ENCODE data around the gene CDV3. TPM values are rescaled to one million over a fixed set of nuclear protein-coding genes. Genes with fewer than 3 reads are reported as not detected.

Gene CDV3
- total and polyA plus RNA-seq, 2 donors (not counting 1 experiment from before 2014, with no cell fraction given): 39.8 to 188 TPM

DNA sequence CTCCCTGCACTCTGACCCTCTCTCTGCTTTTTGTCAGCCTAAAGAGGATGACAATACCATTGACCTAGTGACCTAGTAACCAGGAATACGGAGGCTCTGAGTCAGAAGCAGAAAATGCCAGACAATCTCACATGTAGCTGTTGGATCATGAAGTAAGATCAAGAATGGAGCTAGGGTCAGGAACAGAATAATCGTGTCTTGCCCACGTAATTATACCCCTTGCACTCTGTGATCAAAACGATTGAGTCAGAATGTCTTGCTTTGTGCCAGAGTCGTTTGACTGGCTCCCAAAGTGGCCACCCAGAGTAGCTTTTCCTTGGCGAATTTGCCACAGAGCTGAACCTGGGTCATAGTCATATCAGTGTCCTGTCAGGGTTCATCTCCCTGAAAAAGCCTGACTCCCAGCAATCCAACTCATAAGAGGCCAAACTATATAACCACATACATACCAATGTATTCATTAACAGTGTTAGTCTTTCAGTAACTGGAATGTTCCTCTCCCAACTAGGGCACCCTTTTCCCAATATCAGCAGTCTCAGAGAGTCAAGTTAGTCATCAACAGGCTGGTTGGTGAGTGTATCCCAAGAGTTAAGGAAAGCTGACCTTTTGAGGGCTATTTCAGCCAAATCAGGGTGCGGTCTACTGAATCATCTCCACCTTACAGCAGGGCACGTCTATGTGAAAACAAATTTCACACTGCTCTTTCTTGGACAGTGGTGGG is 5.0 kb upstream of the CDV3 start:
- Histone ChIP-seq H2AFZ (ENCODE audit: insufficient read depth, low read depth, low read length, poor library complexity, severe bottlenecking) (no peak overlapping the region), H3K9ac (ENCODE audit: low read length) (no peak overlapping the region), H3K27ac (ENCODE audit: low read length in 2 of 2) (no peak overlapping the region), H3K4me3 (ENCODE audit: control extremely low read depth in 1 of 5, extremely low read depth in 1 of 5, insufficient read depth in 1 of 5, low read depth in 2 of 5, low read length in 4 of 5) (no peak overlapping the region), H3K27me3 (replicated peaks in 1 of 4; ENCODE audit: control extremely low read depth in 1 of 4, control insufficient read depth in 3 of 4, insufficient read depth in 4 of 4, low read length in 3 of 4) (no peaks in the 10 kb centered on the region), H3K4me1 (ENCODE audit: control insufficient read depth in 2 of 2, insufficient read depth in 2 of 2, low read length in 2 of 2) (peaks cover 32 to 57% of the 10 kb centered on the region in 2 donors), H3K4me2 (replicated peaks; ENCODE audit: low read depth, low read length, poor library complexity, severe bottlenecking) (no peak overlapping the region), H3K36me3 (replicated peaks in 1 of 2; ENCODE audit: control extremely low read depth in 1 of 2, control insufficient read depth in 1 of 2, extremely low read depth in 1 of 2, insufficient read depth in 2 of 2, low read length in 1 of 2) (no peaks in the 10 kb centered on the region), H4K20me1 (ENCODE audit: control insufficient read depth, insufficient read depth, low read length, poor library complexity, severe bottlenecking) (no peaks in the 10 kb centered on the region), H3K79me2 (ENCODE audit: control insufficient read depth, insufficient read depth, low read length) (no peaks in the 10 kb centered on the region), H3K9me3 (ENCODE audit: control extremely low read depth in 1 of 3, control insufficient read depth in 2 of 3, insufficient read depth in 1 of 3, low read length in 2 of 3) (peaks cover 0 to 5% (median 0%) of the 10 kb centered on the region in 3 donors)
- ChIA-PET CTCF (interaction anchor here (0.6 kb wide), 1 partner anchor 79 kb away, joined by 3 read pairs; no protein-coding TSS in a partner anchor), POLR2A (no interaction called here)
- Mint-ChIP-seq H3K27me3 (no peaks in the 10 kb centered on the region), H3K9me3 (ENCODE audit: insufficient read depth) (no peaks in the 10 kb centered on the region), H3K4me3 (no peak overlapping the region), H3K27ac (no peak overlapping the region), H3K4me1 (peaks cover 60% of the 10 kb centered on the region)
- intact Hi-C loops (cut with micrococcal nuclease): no loop called here
- no peak for ATAC-seq (ENCODE audit: low read depth)
- DNase-seq: no peak
- TF ChIP-seq, protein P1, sequence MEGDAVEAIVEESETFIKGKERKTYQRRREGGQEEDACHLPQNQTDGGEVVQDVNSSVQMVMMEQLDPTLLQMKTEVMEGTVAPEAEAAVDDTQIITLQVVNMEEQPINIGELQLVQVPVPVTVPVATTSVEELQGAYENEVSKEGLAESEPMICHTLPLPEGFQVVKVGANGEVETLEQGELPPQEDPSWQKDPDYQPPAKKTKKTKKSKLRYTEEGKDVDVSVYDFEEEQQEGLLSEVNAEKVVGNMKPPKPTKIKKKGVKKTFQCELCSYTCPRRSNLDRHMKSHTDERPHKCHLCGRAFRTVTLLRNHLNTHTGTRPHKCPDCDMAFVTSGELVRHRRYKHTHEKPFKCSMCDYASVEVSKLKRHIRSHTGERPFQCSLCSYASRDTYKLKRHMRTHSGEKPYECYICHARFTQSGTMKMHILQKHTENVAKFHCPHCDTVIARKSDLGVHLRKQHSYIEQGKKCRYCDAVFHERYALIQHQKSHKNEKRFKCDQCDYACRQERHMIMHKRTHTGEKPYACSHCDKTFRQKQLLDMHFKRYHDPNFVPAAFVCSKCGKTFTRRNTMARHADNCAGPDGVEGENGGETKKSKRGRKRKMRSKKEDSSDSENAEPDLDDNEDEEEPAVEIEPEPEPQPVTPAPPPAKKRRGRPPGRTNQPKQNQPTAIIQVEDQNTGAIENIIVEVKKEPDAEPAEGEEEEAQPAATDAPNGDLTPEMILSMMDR (IDR thresholded peaks at IDR 0.05): no peak
- no peak for TF ChIP-seq EZH2 (IDR thresholded peaks at IDR 0.05; ENCODE audit: borderline replicate concordance, insufficient read depth, low read depth, low read length, poor library complexity, severe bottlenecking)
- 97% methylated on average over 5 of the region's 8 CpGs for WGBS (ENCODE audit: insufficient coverage)
